ENCODE data around the gene OR11A1. TPM values are rescaled to one million over a fixed set of nuclear protein-coding genes. Genes with fewer than 3 reads are reported as not detected.
"Not testable (repeated sequence)": the region's sequence is repeated elsewhere in the genome, so short reads cannot be mapped to it uniquely, and the experiment has no call there.

Gene OR11A1
- total RNA-seq, 1 donor from 2014 or later, result not detected

DNA sequence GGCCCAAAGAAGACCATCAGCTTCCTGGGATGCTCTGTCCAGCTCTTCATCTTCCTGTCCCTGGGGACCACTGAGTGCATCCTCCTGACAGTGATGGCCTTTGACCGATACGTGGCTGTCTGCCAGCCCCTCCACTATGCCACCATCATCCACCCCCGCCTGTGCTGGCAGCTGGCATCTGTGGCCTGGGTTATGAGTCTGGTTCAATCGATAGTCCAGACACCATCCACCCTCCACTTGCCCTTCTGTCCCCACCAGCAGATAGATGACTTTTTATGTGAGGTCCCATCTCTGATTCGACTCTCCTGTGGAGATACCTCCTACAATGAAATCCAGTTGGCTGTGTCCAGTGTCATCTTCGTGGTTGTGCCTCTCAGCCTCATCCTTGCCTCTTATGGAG is 5.2 kb upstream of the OR11A1 start:
- Mint-ChIP-seq H3K27ac (no peak overlapping the region), H3K27me3 (peaks cover 14% of the 10 kb centered on the region), H3K4me1 (no peaks in the 10 kb centered on the region), H3K4me3 (no peak overlapping the region), H3K36me3 (ENCODE audit: low read depth) (no peaks in the 10 kb centered on the region), H3K9me3 (no peaks in the 10 kb centered on the region)
- intact Hi-C loops (cut with micrococcal nuclease), result no loop called here
- no peak for DNase-seq

DNA sequence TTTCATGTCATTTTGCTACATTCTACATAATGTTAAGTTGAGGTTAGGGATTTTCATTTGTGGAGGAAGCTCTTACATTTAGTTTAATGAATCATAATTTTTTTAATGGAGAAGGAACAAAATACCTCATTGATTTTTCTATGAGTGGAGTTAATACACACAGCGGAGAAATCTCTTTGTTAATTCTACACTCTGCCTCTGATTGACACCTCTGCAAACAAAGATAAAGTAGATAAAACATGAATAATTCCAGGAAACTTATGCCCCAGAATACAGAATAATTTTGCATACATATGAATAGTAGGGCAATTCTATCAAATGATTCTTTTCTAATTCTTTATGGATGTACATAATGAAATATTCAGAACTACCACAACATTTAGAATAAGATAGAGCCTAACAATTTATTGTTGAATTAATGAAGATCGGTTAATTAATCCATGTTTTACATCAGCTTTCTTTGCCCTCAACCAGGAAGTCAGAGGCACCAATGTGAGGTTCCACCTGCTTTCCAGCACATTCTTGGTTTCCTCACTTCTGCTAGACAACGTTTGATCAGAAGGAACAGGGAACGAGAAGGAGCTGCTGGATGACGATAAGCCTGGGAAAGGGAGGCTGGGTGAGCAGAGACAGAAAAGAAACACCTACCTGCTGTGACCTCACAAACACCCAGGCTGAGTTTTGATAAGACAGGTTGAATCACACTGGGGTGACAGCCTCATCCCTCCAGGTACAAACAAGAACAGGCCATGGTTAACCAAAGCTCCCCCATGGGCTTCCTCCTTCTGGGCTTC is 4.3 kb upstream of the OR11A1 start:
- intact Hi-C loops (cut with micrococcal nuclease), result no loop called here

GRCh38 chr6:29451471-29452193 is 5.2 kb downstream of the OR11A1 start:
- Mint-ChIP-seq H3K36me3 (ENCODE audit: low read depth) (no peaks in the 10 kb centered on the region), H3K4me3 (no peak overlapping the region), H3K4me1 (no peaks in the 10 kb centered on the region), H3K27me3 (peaks cover 9% of the 10 kb centered on the region), H3K9me3 (peaks cover 4% of the 10 kb centered on the region), H3K27ac (no peak overlapping the region)
- intact Hi-C loops (cut with micrococcal nuclease), result no loop called here
- no peak for DNase-seq

More for the DNA sequence above, 4.3 kb upstream of the OR11A1 start:
- no peaks in the 10 kb centered on the region for H3K9me3 Mint-ChIP-seq
- no peak overlapping the region for H3K4me3 Mint-ChIP-seq
- no peak overlapping the region for H3K27ac Mint-ChIP-seq
- peaks cover 14% of the 10 kb centered on the region for H3K27me3 Mint-ChIP-seq
- no peaks in the 10 kb centered on the region for H3K36me3 Mint-ChIP-seq (ENCODE audit: low read depth)
- no peak for DNase-seq
- no peaks in the 10 kb centered on the region for H3K4me1 Mint-ChIP-seq

DNA sequence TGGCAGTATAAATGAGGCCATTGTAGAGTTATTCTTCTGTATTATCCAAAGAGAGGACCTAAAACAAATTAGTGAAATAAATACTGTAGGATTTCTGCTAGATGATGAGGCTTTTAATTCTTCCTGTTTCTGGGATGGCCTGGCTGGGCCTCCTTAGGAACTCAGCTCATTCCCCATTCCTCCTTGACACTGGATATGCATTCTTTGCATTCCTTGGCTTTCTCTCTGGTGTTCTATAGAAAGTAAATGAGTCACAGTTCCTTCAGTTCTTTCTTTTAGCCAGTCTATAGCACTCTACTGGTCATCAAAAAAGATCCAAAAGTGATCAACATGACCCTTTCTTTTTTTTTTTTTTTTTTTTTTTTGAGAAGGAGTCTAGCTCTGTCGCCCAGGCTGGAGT is 9.2 kb downstream of the OR11A1 start:
- no peak for DNase-seq
- Mint-ChIP-seq H3K9me3 (peaks cover 4% of the 10 kb centered on the region), H3K27me3 (peaks cover 12% of the 10 kb centered on the region), H3K4me3 (no peak overlapping the region), H3K4me1 (no peaks in the 10 kb centered on the region), H3K36me3 (ENCODE audit: low read depth) (no peaks in the 10 kb centered on the region), H3K27ac (no peak overlapping the region)
- intact Hi-C loops (cut with micrococcal nuclease), result no loop called here

GRCh38 chr6:29444031-29444430 is 12.8 kb downstream of the OR11A1 start:
- DNase-seq; H3K36me3 Mint-ChIP-seq (ENCODE audit: low read depth); H3K4me1 Mint-ChIP-seq; H3K9me3 Mint-ChIP-seq; H3K27ac Mint-ChIP-seq; H3K4me3 Mint-ChIP-seq; intact Hi-C loops (cut with micrococcal nuclease): not testable (repeated sequence)
- peaks cover 17% of the 10 kb centered on the region for H3K27me3 Mint-ChIP-seq

DNA sequence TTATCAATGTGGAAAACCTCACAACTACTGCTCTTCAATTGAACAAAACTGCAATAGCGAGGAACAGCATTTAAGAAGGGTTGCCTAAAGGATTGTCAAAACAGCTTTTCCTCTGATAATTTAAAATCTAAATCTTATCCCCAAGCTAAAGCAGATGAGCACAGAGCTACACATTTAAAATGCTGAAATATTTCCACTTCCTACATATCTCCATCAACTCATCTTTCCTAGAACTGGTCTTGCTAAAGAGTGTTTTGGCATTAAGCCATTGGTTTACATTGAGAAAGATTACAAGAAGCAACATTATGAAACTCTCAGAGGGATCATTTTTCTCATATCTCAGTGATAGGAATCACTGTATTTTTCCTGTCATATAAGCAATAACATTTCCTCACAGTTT is 14.2 kb downstream of the OR11A1 start:
- peaks cover 14% of the 10 kb centered on the region for H3K27me3 Mint-ChIP-seq

DNA sequence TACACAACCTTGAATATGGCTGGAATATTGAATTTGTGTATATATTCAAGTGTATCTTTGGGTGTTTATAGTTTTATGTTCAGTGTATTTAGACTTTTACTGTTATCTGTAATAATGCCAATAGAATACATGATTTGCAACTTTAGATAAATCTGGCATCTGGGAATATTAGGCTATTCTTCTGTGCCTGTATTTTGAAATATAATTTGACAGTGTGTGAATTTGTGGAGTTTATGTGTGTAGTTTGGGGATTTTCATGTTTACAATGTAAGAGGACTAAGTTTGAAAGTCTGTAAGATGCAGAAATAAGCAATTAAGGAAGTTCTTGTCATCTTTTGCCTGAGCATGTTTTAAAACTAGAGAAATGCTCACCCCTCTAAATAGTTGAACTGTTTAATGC is 17.9 kb downstream of the OR11A1 start, which contains the start of gene OR10C1:
TSS of gene OR10C1 (plus strand) at position 301 of the 400 bp plus-strand sequence. CDS start 710 bp downstream, outside the sequence.
- H3K9me3 Mint-ChIP-seq, result peaks cover 2% of the 10 kb centered on the region
- no peak within 1 kb of the TSS for H3K4me3 Mint-ChIP-seq
- H3K4me1 Mint-ChIP-seq, result no peaks in the 10 kb centered on the region
- peaks cover 10% of the 10 kb centered on the region for H3K27me3 Mint-ChIP-seq
- no peak within 1 kb of the TSS for H3K27ac Mint-ChIP-seq
- H3K36me3 Mint-ChIP-seq (ENCODE audit: low read depth), result no peaks in the 10 kb centered on the region
- DNase-seq, result no peak
- intact Hi-C loops (cut with micrococcal nuclease), result no loop called here

More for the DNA sequence above, 14.2 kb downstream of the OR11A1 start:
- no peak overlapping the region for H3K27ac Mint-ChIP-seq
- no peaks in the 10 kb centered on the region for H3K4me1 Mint-ChIP-seq
- H3K36me3 Mint-ChIP-seq (ENCODE audit: low read depth), result no peaks in the 10 kb centered on the region
- H3K4me3 Mint-ChIP-seq, result no peak overlapping the region
- H3K9me3 Mint-ChIP-seq, result no peaks in the 10 kb centered on the region
- intact Hi-C loops (cut with micrococcal nuclease), result no loop called here
- DNase-seq, result no peak

GRCh38 chr6:29436730-29437129 is 20.1 kb downstream of the OR11A1 start:
- DNase-seq; H3K9me3 Mint-ChIP-seq; intact Hi-C loops (cut with micrococcal nuclease): not testable (repeated sequence)

GRCh38 chr6:29426654-29427053 is 30.2 kb downstream of the OR11A1 start:
- no peaks in the 10 kb centered on the region for H3K4me1 Mint-ChIP-seq
- H3K36me3 Mint-ChIP-seq (ENCODE audit: low read depth), result no peaks in the 10 kb centered on the region

More at GRCh38 chr6:29436730-29437129, 20.1 kb downstream of the OR11A1 start:
- H3K27ac Mint-ChIP-seq; H3K4me3 Mint-ChIP-seq; H3K4me1 Mint-ChIP-seq; H3K36me3 Mint-ChIP-seq (ENCODE audit: low read depth): not testable (repeated sequence)
- peaks cover 21% of the 10 kb centered on the region for H3K27me3 Mint-ChIP-seq

DNA sequence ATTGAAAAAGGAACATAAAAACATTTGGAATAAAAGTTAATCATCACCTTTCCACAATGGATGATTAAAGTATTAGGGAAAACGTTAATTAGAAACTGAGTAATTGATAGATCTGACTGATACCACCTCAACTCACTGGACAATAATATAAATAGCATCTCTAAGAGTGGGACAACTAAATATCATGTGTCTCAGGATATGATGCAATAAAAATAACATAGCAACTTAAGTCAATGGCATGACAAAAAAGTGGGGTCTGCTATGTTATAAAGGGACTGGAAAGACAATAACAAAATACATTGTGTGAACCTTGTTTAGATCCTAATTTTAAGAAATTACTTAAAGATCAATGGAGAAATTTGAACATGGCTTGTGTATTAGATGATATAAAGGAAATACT is 31.8 kb downstream of the OR11A1 start:
- Mint-ChIP-seq H3K36me3 (ENCODE audit: low read depth) (no peaks in the 10 kb centered on the region), H3K27ac (no peak overlapping the region), H3K4me1 (no peaks in the 10 kb centered on the region), H3K4me3 (no peak overlapping the region), H3K9me3 (no peaks in the 10 kb centered on the region), H3K27me3 (peaks cover 4% of the 10 kb centered on the region)
- no peak for DNase-seq
- intact Hi-C loops (cut with micrococcal nuclease), result no loop called here

More at GRCh38 chr6:29426654-29427053, 30.2 kb downstream of the OR11A1 start:
- Mint-ChIP-seq H3K27ac (no peak overlapping the region), H3K27me3 (peaks cover 7% of the 10 kb centered on the region), H3K9me3 (no peaks in the 10 kb centered on the region), H3K4me3 (no peak overlapping the region)
- DNase-seq, result no peak
- intact Hi-C loops (cut with micrococcal nuclease), result no loop called here

DNA sequence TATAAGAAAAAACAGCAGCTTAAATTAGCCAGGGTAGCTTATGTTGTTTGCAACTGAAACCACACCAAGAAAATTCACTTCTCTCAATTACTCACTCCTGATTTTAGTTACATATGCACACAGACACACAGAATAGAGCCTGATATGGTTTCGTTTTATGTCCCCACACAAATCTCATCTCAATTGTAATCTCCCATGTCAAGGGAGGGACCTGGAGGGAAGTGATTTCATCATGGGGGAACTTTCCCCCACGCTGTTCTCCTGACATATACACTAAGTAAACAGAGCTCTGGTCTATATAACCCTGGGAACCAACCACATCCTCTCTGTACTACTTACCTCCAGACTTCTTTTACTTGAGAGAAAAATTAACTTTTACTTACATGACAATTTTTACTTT is 32.3 kb downstream of the OR11A1 start:
- Mint-ChIP-seq H3K27me3 (peaks cover 7% of the 10 kb centered on the region), H3K9me3 (no peaks in the 10 kb centered on the region), H3K36me3 (ENCODE audit: low read depth) (no peaks in the 10 kb centered on the region), H3K4me3 (no peak overlapping the region), H3K27ac (no peak overlapping the region), H3K4me1 (no peaks in the 10 kb centered on the region)
- no peak for DNase-seq
- intact Hi-C loops (cut with micrococcal nuclease), result no loop called here

DNA sequence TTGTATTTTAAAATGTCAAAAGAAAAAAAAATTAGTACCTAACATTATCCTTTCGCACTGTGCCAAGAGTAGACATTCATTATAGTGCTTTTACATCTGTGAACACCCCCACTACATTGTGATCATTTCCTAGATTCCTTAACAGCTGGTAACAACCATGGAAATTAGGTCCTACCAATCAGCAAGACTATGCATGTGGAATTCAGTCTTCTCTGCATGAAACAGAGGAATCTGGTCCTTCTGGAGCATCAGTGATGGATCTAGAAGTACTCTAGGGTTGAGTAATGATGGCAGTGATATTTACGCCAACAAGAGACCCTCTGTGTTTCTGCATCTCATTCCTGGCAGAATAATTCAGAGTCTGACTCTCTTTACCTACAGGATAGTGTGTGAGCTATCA is 32.7 kb downstream of the OR11A1 start:
- no peaks in the 10 kb centered on the region for H3K9me3 Mint-ChIP-seq
- H3K27me3 Mint-ChIP-seq, result peaks cover 5% of the 10 kb centered on the region
- H3K4me3 Mint-ChIP-seq, result no peak overlapping the region
- no peak for DNase-seq
- intact Hi-C loops (cut with micrococcal nuclease), result no loop called here
- H3K27ac Mint-ChIP-seq, result no peak overlapping the region
- no peaks in the 10 kb centered on the region for H3K36me3 Mint-ChIP-seq (ENCODE audit: low read depth)
- no peaks in the 10 kb centered on the region for H3K4me1 Mint-ChIP-seq

- no peak for DNase-seq
- H3K36me3 Mint-ChIP-seq (ENCODE audit: low read depth), result no peaks in the 10 kb centered on the region
- intact Hi-C loops (cut with micrococcal nuclease), result no loop called here
- no peaks in the 10 kb centered on the region for H3K9me3 Mint-ChIP-seq
- no peak overlapping the region for H3K4me3 Mint-ChIP-seq
- no peak overlapping the region for H3K27ac Mint-ChIP-seq
- H3K27me3 Mint-ChIP-seq, result peaks cover 17% of the 10 kb centered on the region
- H3K4me1 Mint-ChIP-seq, result no peaks in the 10 kb centered on the region
Measured at GRCh38 chr6:29419516-29419915, 37.4 kb downstream of the OR11A1 start.

- intact Hi-C loops (cut with micrococcal nuclease), result no loop called here
- Mint-ChIP-seq H3K9me3 (peaks cover 8% of the 10 kb centered on the region), H3K27me3 (peaks cover 24% of the 10 kb centered on the region), H3K27ac (no peak within 1 kb of the TSS), H3K36me3 (ENCODE audit: low read depth) (no peaks in the 10 kb centered on the region), H3K4me1 (no peaks in the 10 kb centered on the region), H3K4me3 (no peak within 1 kb of the TSS)
- no peak for DNase-seq
Measured at GRCh38 chr6:29414588-29414987, 42.3 kb downstream of the OR11A1 start, which contains the start of gene OR12D1. Gene OR12D1 (plus strand): TSS chr6:29414928.
